Gastroesophageal sphincter (tissue), 3 donors: ENCODE results near the gene ARMC8.

Experiments used
- CTCF ChIP-seq, 4 experiments: fragments of 200-600 bp in 2 of 4; fragments of 450-650 bp in 2 of 4; sonication (generic) in 1 of 4; IDR thresholded peaks; one replicate each; pipeline ENCODE4 v1.5.1; 2017 to 2019; ENCODE audit warnings: antibody characterized with exemption in 4 of 4, mild to moderate bottlenecking in 2 of 4, moderate library complexity in 2 of 4
- EP300 ChIP-seq: sonication (generic); formaldehyde crosslinking; IDR thresholded peaks from one replicate; pipeline ENCODE4 v1.6.1; 2017; ENCODE audit warnings: antibody characterized with exemption, mild to moderate bottlenecking
- POLR2A ChIP-seq, 2 donors: fragments of 450-650 bp; IDR thresholded peaks; one replicate each; pipeline ENCODE4 v1.6.1; 2017; ENCODE audit warnings: antibody characterized with exemption in 2 of 2, mild to moderate bottlenecking in 2 of 2, moderate library complexity in 1 of 2

- no peak for TF ChIP-seq POLR2A (IDR thresholded peaks at IDR 0.05)
- TF ChIP-seq CTCF (IDR thresholded peaks at IDR 0.05): no peak
- no peak for TF ChIP-seq EP300
Measured at GRCh38 chr3:138253609-138254008, 66.5 kb downstream of the ARMC8 start.
